Astrocyte of the cerebellum (primary cell): Measurements from ENCODE around the gene CDX1.

Source experiments
- DNase-seq: peaks from one replicate; pipeline ENCODE4 v3.0.0-alpha.2; 2011; ENCODE audit warnings: low read depth
- H3K4me3 ChIP-seq: 2 replicates; pipeline ENCODE4 v1.5.1; 2011; ENCODE audit warnings: mild to moderate bottlenecking, low read depth, low read length, moderate library complexity
- CTCF ChIP-seq: IDR thresholded peaks from 2 replicates; pipeline ENCODE4 v1.5.1; 2012; ENCODE audit warnings: low read length, low read depth, moderate library complexity, mild to moderate bottlenecking; ENCODE audit errors: missing control alignments
- in situ Hi-C: cut with HindIII; loops from 2 replicates; pipeline ENCODE4 v1.10.0; 2017; ENCODE audit warnings: low sequenced_read_pairs

The CDX1 gene

GRCh38 chr5:150160448-150161081 lies 6.0 kb upstream of the CDX1 start:
- no peak for DNase-seq
- no peak for TF ChIP-seq CTCF
- no peak overlapping the region for H3K4me3 ChIP-seq
- in situ Hi-C loops, result no loop called here

- no peak for DNase-seq
- in situ Hi-C loops, result no loop called here
- TF ChIP-seq CTCF, result peak; percentile 99
Measured at GRCh38 chr5:150161242-150162141, 5.1 kb upstream of the CDX1 start.

GRCh38 chr5:150162142-150162513 lies 4.5 kb upstream of the CDX1 start:
- in situ Hi-C loops, result no loop called here

More at GRCh38 chr5:150161242-150162141, 5.1 kb upstream of the CDX1 start:
- no peak overlapping the region for H3K4me3 ChIP-seq

GRCh38 chr5:150163035-150163434 lies 3.5 kb upstream of the CDX1 start:
- no peak for TF ChIP-seq CTCF
- no peak overlapping the region for H3K4me3 ChIP-seq
- no peak for DNase-seq
- in situ Hi-C loops, result no loop called here

More at GRCh38 chr5:150162142-150162513, 4.5 kb upstream of the CDX1 start:
- no peak overlapping the region for H3K4me3 ChIP-seq
- no peak for TF ChIP-seq CTCF
- no peak for DNase-seq

GRCh38 chr5:150163547-150164059 lies 3.0 kb upstream of the CDX1 start:
- DNase-seq, result no peak

More at GRCh38 chr5:150163547-150164059, 3.0 kb upstream of the CDX1 start:
- peak; percentile 3 for TF ChIP-seq CTCF
- in situ Hi-C loops, result no loop called here
- H3K4me3 ChIP-seq, result no peak overlapping the region
